ENCODE results near the gene NR2F1. TPM values are rescaled to one million over a fixed set of nuclear protein-coding genes. Genes with fewer than 3 reads are reported as not detected.

The NR2F1 gene
- total RNA-seq, 2 donors from 2014 or later, result 2.7 to 2.9 TPM

GRCh38 chr5:93612855-93613243 lies 29.8 kb downstream of the NR2F1 start:
- no peak overlapping the region for H3K4me3 ChIP-seq
- no peak overlapping the region for H3K9ac ChIP-seq (ENCODE audit: low read depth in 2 of 2, low read length in 2 of 2)
- H3K4me1 ChIP-seq, result no peaks in the 10 kb centered on the region
- no peak for TF ChIP-seq CTCF (IDR thresholded peaks at IDR 0.05)
- H3K27ac ChIP-seq, result no peak overlapping the region
- no peaks in the 10 kb centered on the region for H3K9me3 ChIP-seq
- intact Hi-C loops (cut with DNase I), result no loop called here
- DNase-seq, result no peak
- peaks cover 56% of the 10 kb centered on the region for H3K27me3 ChIP-seq
- H3K36me3 ChIP-seq, result no peaks in the 10 kb centered on the region

GRCh38 chr5:93616538-93617174 lies 33.6 kb downstream of the NR2F1 start:
- no peak for DNase-seq

GRCh38 chr5:93620487-93621326 lies 37.7 kb downstream of the NR2F1 start:
- H3K9ac ChIP-seq (ENCODE audit: low read depth in 2 of 2, low read length in 2 of 2), result peak overlapping the region; percentile 32 to 74
- intact Hi-C loops (cut with DNase I), result no loop called here

More at GRCh38 chr5:93616538-93617174, 33.6 kb downstream of the NR2F1 start:
- Histone ChIP-seq H3K27ac (no peak overlapping the region), H3K9ac (ENCODE audit: low read depth in 2 of 2, low read length in 2 of 2) (no peak overlapping the region), H3K9me3 (no peaks in the 10 kb centered on the region), H3K4me1 (no peaks in the 10 kb centered on the region), H3K36me3 (no peaks in the 10 kb centered on the region), H3K27me3 (peaks cover 23% of the 10 kb centered on the region), H3K4me3 (no peak overlapping the region)
- intact Hi-C loops (cut with DNase I), result no loop called here
- TF ChIP-seq CTCF (IDR thresholded peaks at IDR 0.05), result no peak

GRCh38 chr5:93621327-93621798 lies 38.3 kb downstream of the NR2F1 start:
- no peak for TF ChIP-seq CTCF (IDR thresholded peaks at IDR 0.05)

More at GRCh38 chr5:93620487-93621326, 37.7 kb downstream of the NR2F1 start:
- TF ChIP-seq CTCF (IDR thresholded peaks at IDR 0.05), result no peak
- Histone ChIP-seq H3K9me3 (no peaks in the 10 kb centered on the region), H3K27me3 (no peaks in the 10 kb centered on the region), H3K27ac (peak overlapping the region; percentile 47), H3K36me3 (no peaks in the 10 kb centered on the region), H3K4me3 (peak overlapping the region; percentile 71), H3K4me1 (no peaks in the 10 kb centered on the region)
- peak; percentile 76 for DNase-seq

GRCh38 chr5:93622240-93622885 lies 39.3 kb downstream of the NR2F1 start:
- Histone ChIP-seq H3K36me3 (no peaks in the 10 kb centered on the region), H3K9me3 (no peaks in the 10 kb centered on the region), H3K27me3 (no peaks in the 10 kb centered on the region), H3K27ac (no peak overlapping the region), H3K4me3 (no peak overlapping the region), H3K9ac (ENCODE audit: low read depth in 2 of 2, low read length in 2 of 2) (no peak overlapping the region), H3K4me1 (no peaks in the 10 kb centered on the region)
- DNase-seq, result no peak
- intact Hi-C loops (cut with DNase I), result no loop called here
- no peak for TF ChIP-seq CTCF (IDR thresholded peaks at IDR 0.05)

More at GRCh38 chr5:93621327-93621798, 38.3 kb downstream of the NR2F1 start:
- Histone ChIP-seq H3K36me3 (no peaks in the 10 kb centered on the region), H3K27me3 (no peaks in the 10 kb centered on the region), H3K4me1 (no peaks in the 10 kb centered on the region), H3K9me3 (no peaks in the 10 kb centered on the region), H3K27ac (peak overlapping the region; percentile 15), H3K4me3 (peak overlapping the region; percentile 71), H3K9ac (ENCODE audit: low read depth in 2 of 2, low read length in 2 of 2) (no peak overlapping the region)
- DNase-seq, result peak; percentile 82
- intact Hi-C loops (cut with DNase I), result no loop called here
